Measurements from ENCODE around the gene HDAC4. TPM values are rescaled to one million over a fixed set of nuclear protein-coding genes. Genes with fewer than 3 reads are reported as not detected.

HDAC4 gene
- total and polyA plus RNA-seq, 4 donors, result 2.9 to 37.2 (median 4.4) TPM

DNA sequence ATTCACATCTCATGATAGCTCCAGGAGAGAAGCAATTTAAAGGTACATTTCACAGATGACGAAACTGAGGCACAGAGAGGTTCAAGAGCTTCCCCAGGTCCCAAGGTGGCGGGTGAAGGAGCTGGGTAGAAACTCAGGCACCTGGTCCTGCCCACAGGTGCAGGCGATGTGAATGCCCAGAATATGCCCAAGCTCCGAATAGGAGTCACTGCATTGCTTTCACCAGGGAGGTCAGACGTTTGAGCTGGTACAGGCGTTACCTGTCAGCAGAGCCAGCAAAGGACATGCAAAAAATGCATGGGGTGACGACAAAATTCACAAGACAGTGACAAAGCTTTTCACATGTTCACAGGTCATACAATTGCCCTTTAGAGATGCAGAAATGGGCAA, 247.9 kb downstream of the HDAC4 start:
- 97% methylated on average over 7 of the region's 7 CpGs for WGBS
- DNase-seq (ENCODE audit: low spot score), result no peak

DNA sequence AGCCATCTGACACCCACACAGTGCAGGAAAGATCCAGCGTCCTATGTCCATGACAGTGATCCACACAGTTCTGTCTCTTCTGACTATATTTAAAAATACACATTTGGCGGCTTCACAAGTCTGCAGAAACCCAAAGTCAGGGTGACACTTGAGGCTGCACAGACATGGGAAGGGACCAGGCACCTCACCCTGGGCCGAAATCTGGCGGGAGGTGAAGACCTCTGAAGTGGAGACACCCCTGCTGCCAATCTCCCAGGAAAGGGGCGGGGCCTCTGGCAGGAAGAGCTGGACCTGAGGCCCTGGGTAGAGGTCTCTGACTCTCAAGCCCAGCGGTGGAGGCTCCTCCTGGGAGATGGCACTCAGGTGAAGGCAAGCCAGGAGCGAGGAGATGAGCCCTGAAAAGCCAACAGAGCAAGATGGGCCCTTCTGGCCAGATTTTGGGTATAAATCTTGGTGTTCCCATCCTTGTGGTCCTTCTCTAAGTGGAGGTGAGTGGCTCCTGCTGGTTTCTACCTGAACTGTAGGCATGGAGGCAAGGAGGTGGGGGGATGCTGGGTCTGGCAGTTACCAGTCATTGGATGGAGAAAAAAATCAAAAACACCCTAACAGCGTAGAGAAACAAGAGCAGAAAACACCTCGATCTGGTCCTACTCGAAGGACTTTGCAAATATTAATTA, 248.4 kb downstream of the HDAC4 start:
- no peak overlapping the region for H3K27ac ChIP-seq (ENCODE audit: low read depth in 1 of 2, low read length in 2 of 2)
- no peak overlapping the region for H3K9ac ChIP-seq (ENCODE audit: low read depth in 1 of 2, low read length in 2 of 2)
- no peak overlapping the region for H3K4me3 ChIP-seq (ENCODE audit: low read depth in 1 of 3, low read length in 3 of 3)
- DNase-seq (ENCODE audit: low spot score), result no peak
- no peak for TF ChIP-seq FOXA1 (IDR thresholded peaks at IDR 0.05)
- TF ChIP-seq EGR1 (IDR thresholded peaks at IDR 0.05; ENCODE audit: low read depth in 2 of 2), result no peak
- no peak for TF ChIP-seq TAF1 (conservative IDR thresholded peaks at IDR 0.05)
- TF ChIP-seq JUND (IDR thresholded peaks at IDR 0.05), result no peak
- TF ChIP-seq, protein P1, sequence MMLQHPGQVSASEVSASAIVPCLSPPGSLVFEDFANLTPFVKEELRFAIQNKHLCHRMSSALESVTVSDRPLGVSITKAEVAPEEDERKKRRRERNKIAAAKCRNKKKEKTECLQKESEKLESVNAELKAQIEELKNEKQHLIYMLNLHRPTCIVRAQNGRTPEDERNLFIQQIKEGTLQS (IDR thresholded peaks at IDR 0.05), result no peak
- TF ChIP-seq RXRA (IDR thresholded peaks at IDR 0.05), result no peak
- TF ChIP-seq YY1 (IDR thresholded peaks at IDR 0.05), result no peak
- no peak for TF ChIP-seq SP1 (IDR thresholded peaks at IDR 0.05)
- no peak for TF ChIP-seq HNF4A (conservative IDR thresholded peaks at IDR 0.05)
- no peak for TF ChIP-seq FOXA2 (IDR thresholded peaks at IDR 0.05)
- TF ChIP-seq, protein P2, sequence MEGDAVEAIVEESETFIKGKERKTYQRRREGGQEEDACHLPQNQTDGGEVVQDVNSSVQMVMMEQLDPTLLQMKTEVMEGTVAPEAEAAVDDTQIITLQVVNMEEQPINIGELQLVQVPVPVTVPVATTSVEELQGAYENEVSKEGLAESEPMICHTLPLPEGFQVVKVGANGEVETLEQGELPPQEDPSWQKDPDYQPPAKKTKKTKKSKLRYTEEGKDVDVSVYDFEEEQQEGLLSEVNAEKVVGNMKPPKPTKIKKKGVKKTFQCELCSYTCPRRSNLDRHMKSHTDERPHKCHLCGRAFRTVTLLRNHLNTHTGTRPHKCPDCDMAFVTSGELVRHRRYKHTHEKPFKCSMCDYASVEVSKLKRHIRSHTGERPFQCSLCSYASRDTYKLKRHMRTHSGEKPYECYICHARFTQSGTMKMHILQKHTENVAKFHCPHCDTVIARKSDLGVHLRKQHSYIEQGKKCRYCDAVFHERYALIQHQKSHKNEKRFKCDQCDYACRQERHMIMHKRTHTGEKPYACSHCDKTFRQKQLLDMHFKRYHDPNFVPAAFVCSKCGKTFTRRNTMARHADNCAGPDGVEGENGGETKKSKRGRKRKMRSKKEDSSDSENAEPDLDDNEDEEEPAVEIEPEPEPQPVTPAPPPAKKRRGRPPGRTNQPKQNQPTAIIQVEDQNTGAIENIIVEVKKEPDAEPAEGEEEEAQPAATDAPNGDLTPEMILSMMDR (IDR thresholded peaks at IDR 0.05; ENCODE audit: low read depth, low read length, missing input control), result no peak
- no peak for TF ChIP-seq NR2F2 (IDR thresholded peaks at IDR 0.05)
- 95% methylated on average over 10 of the region's 10 CpGs for WGBS
- H3K4me1 ChIP-seq (ENCODE audit: control insufficient read depth in 4 of 4, insufficient read depth in 4 of 4, low read length in 3 of 4), result no peaks in the 10 kb centered on the region
- peaks cover 8 to 56% (median 13%) of the 10 kb centered on the region in 4 donors for H3K36me3 ChIP-seq (ENCODE audit: control insufficient read depth in 4 of 4, insufficient read depth in 3 of 4, low read depth in 1 of 4, low read length in 3 of 4)
- H3K27me3 ChIP-seq (ENCODE audit: control insufficient read depth in 4 of 4, insufficient read depth in 4 of 4, low read length in 3 of 4), result no peaks in the 10 kb centered on the region
- no peaks in the 10 kb centered on the region for H3K9me3 ChIP-seq (ENCODE audit: control insufficient read depth in 4 of 4, low read length in 3 of 4)

More for the DNA sequence above, 247.9 kb downstream of the HDAC4 start:
- no peak overlapping the region for H3K9ac ChIP-seq (ENCODE audit: low read depth in 1 of 2, low read length in 2 of 2)
- no peak overlapping the region for H3K4me3 ChIP-seq (ENCODE audit: low read depth in 1 of 3, low read length in 3 of 3)
- no peaks in the 10 kb centered on the region for H3K27me3 ChIP-seq (ENCODE audit: control insufficient read depth in 4 of 4, insufficient read depth in 4 of 4, low read length in 3 of 4)
- H3K4me1 ChIP-seq (ENCODE audit: control insufficient read depth in 4 of 4, insufficient read depth in 4 of 4, low read length in 3 of 4), result no peaks in the 10 kb centered on the region
- H3K27ac ChIP-seq (ENCODE audit: low read depth in 1 of 2, low read length in 2 of 2), result no peak overlapping the region
- TF ChIP-seq RXRA (IDR thresholded peaks at IDR 0.05) (no peak), RAD21 (IDR thresholded peaks at IDR 0.05) (no peak), FOXA1 (IDR thresholded peaks at IDR 0.05) (no peak), YY1 (IDR thresholded peaks at IDR 0.05) (no peak), NR2F2 (IDR thresholded peaks at IDR 0.05) (no peak), FOXA2 (IDR thresholded peaks at IDR 0.05) (no peak)
- TF ChIP-seq, protein P3, sequence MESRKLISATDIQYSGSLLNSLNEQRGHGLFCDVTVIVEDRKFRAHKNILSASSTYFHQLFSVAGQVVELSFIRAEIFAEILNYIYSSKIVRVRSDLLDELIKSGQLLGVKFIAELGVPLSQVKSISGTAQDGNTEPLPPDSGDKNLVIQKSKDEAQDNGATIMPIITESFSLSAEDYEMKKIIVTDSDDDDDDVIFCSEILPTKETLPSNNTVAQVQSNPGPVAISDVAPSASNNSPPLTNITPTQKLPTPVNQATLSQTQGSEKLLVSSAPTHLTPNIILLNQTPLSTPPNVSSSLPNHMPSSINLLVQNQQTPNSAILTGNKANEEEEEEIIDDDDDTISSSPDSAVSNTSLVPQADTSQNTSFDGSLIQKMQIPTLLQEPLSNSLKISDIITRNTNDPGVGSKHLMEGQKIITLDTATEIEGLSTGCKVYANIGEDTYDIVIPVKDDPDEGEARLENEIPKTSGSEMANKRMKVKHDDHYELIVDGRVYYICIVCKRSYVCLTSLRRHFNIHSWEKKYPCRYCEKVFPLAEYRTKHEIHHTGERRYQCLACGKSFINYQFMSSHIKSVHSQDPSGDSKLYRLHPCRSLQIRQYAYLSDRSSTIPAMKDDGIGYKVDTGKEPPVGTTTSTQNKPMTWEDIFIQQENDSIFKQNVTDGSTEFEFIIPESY (IDR thresholded peaks at IDR 0.05), result no peak
- TF ChIP-seq, protein P4, sequence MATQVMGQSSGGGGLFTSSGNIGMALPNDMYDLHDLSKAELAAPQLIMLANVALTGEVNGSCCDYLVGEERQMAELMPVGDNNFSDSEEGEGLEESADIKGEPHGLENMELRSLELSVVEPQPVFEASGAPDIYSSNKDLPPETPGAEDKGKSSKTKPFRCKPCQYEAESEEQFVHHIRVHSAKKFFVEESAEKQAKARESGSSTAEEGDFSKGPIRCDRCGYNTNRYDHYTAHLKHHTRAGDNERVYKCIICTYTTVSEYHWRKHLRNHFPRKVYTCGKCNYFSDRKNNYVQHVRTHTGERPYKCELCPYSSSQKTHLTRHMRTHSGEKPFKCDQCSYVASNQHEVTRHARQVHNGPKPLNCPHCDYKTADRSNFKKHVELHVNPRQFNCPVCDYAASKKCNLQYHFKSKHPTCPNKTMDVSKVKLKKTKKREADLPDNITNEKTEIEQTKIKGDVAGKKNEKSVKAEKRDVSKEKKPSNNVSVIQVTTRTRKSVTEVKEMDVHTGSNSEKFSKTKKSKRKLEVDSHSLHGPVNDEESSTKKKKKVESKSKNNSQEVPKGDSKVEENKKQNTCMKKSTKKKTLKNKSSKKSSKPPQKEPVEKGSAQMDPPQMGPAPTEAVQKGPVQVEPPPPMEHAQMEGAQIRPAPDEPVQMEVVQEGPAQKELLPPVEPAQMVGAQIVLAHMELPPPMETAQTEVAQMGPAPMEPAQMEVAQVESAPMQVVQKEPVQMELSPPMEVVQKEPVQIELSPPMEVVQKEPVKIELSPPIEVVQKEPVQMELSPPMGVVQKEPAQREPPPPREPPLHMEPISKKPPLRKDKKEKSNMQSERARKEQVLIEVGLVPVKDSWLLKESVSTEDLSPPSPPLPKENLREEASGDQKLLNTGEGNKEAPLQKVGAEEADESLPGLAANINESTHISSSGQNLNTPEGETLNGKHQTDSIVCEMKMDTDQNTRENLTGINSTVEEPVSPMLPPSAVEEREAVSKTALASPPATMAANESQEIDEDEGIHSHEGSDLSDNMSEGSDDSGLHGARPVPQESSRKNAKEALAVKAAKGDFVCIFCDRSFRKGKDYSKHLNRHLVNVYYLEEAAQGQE (IDR thresholded peaks at IDR 0.05), result no peak
- TF ChIP-seq, protein P5, sequence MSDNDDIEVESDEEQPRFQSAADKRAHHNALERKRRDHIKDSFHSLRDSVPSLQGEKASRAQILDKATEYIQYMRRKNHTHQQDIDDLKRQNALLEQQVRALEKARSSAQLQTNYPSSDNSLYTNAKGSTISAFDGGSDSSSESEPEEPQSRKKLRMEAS (IDR thresholded peaks at IDR 0.05), result no peak
- TF ChIP-seq, protein P2 (IDR thresholded peaks at IDR 0.05; ENCODE audit: low read depth, low read length, missing input control), result no peak
- H3K36me3 ChIP-seq (ENCODE audit: control insufficient read depth in 4 of 4, insufficient read depth in 3 of 4, low read depth in 1 of 4, low read length in 3 of 4), result peaks cover 7 to 51% (median 11%) of the 10 kb centered on the region in 4 donors
- H3K9me3 ChIP-seq (ENCODE audit: control insufficient read depth in 4 of 4, low read length in 3 of 4), result no peaks in the 10 kb centered on the region
